Measurements from ENCODE around the gene GPR42.
"Not testable (repeated sequence)": the region's sequence is repeated elsewhere in the genome, so short reads cannot be mapped to it uniquely, and the experiment has no call there.

GPR42 gene

DNA sequence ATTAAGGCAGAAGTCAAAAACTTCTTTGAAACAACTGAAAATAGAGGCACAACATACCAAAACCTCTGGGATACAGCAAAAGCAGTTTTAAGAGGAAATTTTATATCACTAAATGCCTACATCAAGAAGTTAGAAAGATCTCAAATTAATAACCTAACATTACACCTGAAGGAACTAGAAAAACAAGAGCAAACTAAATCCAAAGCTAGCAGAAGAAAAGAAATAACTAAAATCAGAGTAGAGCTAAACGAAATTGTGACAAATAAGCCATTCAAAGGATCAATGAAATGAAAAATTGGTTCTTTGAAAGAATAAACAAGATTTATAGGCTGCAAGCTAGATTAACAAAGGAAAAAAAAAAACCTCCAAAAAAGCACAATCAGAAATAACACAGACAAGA, 2.5 kb upstream of the GPR42 start:
- no peak overlapping the region for H3K27ac Mint-ChIP-seq
- peaks cover 4% of the 10 kb centered on the region for H3K4me1 Mint-ChIP-seq (ENCODE audit: low read depth)
- DNase-seq = no peak
- H3K27me3 Mint-ChIP-seq = peaks cover 18% of the 10 kb centered on the region
- no peak overlapping the region for H3K4me3 Mint-ChIP-seq
- H3K9me3 Mint-ChIP-seq = no peaks in the 10 kb centered on the region
- H3K36me3 Mint-ChIP-seq (ENCODE audit: low read depth) = no peaks in the 10 kb centered on the region

DNA sequence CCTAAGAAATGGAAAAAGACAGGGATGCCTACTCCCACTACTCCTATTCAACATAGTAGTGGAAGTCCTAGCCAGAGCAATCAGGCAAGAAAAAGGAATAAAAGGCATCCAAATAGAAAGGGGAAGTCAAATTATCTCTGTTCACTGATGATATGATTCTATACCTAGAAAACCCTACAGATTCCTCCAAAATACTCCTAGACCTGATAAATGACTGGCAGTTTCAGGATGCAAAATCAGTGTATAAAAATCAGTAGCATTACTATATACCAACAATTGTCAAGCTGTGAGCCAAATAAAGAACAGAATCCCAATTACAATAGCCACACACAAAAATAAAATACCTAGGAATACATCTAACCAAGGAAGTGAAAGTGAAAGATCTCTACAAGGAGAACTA, 1.3 kb upstream of the GPR42 start:
- no peaks in the 10 kb centered on the region for H3K36me3 Mint-ChIP-seq (ENCODE audit: low read depth)

DNA sequence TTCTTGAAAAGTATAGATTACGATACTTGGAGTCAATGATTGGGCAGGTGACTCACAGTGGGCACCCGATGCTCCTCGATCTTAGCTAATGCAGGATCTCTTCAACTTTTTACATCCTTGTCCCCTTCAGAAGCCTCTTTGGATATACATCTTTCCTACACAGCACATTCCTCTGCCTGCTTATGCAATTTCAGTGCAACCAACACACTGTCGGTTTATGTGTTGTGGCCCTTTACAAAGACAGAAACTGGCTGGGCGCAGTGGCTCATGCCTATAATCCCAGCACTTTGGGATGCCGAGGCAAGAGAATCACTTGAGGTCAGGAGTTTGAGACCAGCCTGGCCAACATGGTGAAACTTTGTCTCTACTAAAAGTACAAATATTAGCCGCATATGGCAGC, 2.6 kb downstream of the GPR42 start:
- H3K9me3 Mint-ChIP-seq = no peaks in the 10 kb centered on the region
- H3K27me3 Mint-ChIP-seq = peaks cover 12% of the 10 kb centered on the region
- H3K4me1 Mint-ChIP-seq (ENCODE audit: low read depth) = peaks cover 24% of the 10 kb centered on the region
- no peak overlapping the region for H3K27ac Mint-ChIP-seq
- DNase-seq = no peak
- no peak overlapping the region for H3K4me3 Mint-ChIP-seq
- no peaks in the 10 kb centered on the region for H3K36me3 Mint-ChIP-seq (ENCODE audit: low read depth)

More for the DNA sequence above, 1.3 kb upstream of the GPR42 start:
- Mint-ChIP-seq H3K27ac (no peak overlapping the region), H3K9me3 (no peaks in the 10 kb centered on the region), H3K27me3 (peaks cover 17% of the 10 kb centered on the region), H3K4me1 (ENCODE audit: low read depth) (peaks cover 9% of the 10 kb centered on the region), H3K4me3 (no peak overlapping the region)
- DNase-seq = no peak

DNA sequence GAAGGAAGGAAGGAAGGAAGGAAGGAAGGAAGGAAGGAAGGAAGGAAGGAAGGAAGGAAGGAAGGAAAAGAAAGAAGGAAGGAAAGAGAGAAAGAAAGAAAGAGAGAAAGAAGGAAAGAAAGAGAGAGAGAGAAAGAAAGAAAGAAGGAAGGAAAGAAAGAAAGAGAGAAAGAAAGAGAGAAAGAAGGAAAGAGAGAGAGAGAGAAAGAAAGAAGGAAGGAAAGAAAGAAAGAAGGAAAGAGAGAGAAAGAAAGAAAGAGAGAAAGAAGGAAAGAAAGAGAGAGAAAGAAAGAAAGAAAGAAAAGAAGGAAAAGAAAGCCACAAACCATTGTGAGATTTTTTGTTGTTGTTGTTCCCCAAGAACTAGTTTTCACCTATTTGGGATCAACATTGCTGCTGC, 3.2 kb downstream of the GPR42 start:
- Mint-ChIP-seq H3K27me3 (peaks cover 12% of the 10 kb centered on the region), H3K4me1 (ENCODE audit: low read depth) (peaks cover 24% of the 10 kb centered on the region)
- not testable (repeated sequence) for DNase-seq; H3K27ac Mint-ChIP-seq; H3K9me3 Mint-ChIP-seq; H3K36me3 Mint-ChIP-seq (ENCODE audit: low read depth); H3K4me3 Mint-ChIP-seq

DNA sequence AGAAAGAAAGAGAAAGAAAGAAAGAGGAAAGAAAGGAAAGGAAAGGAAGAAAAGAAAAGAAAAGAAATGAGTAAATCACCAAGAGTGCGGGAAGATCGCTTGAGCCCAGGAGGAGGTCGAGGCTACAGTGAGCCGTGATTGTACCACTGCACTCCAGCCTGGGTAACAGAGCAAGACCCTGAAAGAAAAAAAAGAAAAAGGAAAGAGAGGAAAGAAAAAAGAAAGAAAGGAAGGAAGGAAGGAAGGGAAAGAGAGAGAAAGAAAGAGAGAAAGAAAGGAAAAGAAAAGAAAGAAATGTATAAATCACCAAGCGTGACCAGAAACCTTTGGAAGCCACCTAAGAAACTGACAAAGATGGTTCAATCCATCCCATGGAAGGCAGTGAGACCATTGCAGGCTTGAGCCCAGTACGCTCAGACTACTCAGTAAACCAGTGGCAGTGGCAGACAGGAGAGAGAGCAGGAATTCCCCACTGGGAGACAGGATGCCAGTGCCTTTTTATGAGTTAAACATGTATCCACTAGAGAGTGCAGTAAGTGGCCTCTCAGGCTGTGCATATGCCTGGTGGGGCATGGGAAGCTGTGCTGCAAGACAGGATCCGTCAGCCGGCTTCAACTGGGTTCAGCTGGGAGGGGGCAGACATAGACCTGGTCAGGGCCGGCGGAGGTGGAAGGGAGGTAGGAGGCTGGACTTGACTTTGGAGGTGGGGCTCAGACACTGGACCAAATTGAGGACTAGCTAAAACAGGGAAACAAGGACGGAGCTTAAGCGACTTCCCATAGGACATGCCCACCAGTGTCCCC, 4.8 kb downstream of the GPR42 start:
- DNase-seq = no peak
- Mint-ChIP-seq H3K4me3 (no peak overlapping the region), H3K9me3 (no peaks in the 10 kb centered on the region), H3K36me3 (ENCODE audit: low read depth) (no peaks in the 10 kb centered on the region), H3K4me1 (ENCODE audit: low read depth) (peaks cover 24% of the 10 kb centered on the region), H3K27me3 (peaks cover 13% of the 10 kb centered on the region), H3K27ac (no peak overlapping the region)

DNA sequence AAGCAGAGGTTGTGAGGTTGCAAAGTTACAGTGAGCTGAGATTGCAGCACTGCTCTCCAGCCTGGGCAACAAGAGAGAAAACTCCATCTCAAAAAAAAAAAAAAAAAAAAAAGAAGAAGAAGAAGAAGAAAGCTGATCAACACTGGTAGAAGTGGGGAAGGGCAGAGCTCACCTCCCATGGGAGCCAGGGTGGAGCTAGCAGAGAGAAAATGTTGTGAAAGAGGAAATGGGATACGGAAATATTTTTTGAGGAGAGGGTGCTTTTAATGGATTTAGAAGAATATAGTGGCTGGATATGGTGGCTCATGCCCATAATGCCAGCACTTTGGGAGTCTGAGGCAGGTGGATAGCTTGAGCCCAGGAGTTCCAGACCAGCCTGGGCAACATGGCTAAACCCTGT, 6.8 kb downstream of the GPR42 start:
- H3K27me3 Mint-ChIP-seq = peaks cover 17% of the 10 kb centered on the region
- no peak for DNase-seq
- no peak overlapping the region for H3K27ac Mint-ChIP-seq
- H3K4me1 Mint-ChIP-seq (ENCODE audit: low read depth) = peaks cover 24% of the 10 kb centered on the region
- no peaks in the 10 kb centered on the region for H3K36me3 Mint-ChIP-seq (ENCODE audit: low read depth)
- H3K9me3 Mint-ChIP-seq = no peaks in the 10 kb centered on the region
- H3K4me3 Mint-ChIP-seq = no peak overlapping the region

DNA sequence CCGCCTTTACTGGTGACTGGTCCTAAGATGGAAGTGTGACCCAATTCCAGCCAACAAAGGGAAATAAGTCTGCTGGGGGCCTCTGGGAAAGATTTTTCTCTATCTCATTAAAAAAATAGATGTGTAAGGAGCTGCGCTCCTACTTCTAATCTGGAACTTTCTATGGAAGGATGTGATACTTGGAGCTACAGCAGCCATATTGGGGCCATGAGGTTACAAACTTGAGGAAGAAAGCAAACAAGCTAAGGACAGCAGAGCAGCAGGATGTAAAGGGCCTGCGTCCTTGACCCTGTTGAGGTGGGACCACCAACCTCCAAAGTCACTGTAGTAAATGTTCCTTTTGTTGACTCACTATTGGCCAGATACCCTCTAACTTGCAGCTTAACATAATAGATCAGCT, 7.5 kb downstream of the GPR42 start:
- no peaks in the 10 kb centered on the region for H3K36me3 Mint-ChIP-seq (ENCODE audit: low read depth)
- no peak for DNase-seq
- no peaks in the 10 kb centered on the region for H3K9me3 Mint-ChIP-seq
- peaks cover 22% of the 10 kb centered on the region for H3K27me3 Mint-ChIP-seq
- H3K4me1 Mint-ChIP-seq (ENCODE audit: low read depth) = peaks cover 24% of the 10 kb centered on the region
- no peak overlapping the region for H3K27ac Mint-ChIP-seq
- no peak overlapping the region for H3K4me3 Mint-ChIP-seq

DNA sequence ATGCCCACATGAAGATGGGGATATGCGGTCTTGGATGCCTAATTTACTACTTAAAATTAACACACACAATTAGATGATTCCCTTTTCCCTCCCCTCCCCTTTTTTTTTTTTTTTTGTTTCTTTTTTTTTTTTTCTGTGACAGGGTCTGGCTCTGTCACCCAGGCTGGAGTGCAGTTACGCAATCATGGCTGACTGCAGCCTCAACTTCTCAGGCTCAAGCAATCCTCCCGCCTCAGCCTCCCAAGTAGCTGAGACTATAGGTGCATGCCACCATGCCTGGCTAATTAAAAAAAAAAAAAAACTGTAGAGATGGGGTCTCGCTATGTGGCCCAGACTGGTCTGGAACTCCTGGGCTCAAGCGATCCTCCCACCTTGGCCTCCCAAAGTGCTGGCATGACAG, 8.7 kb downstream of the GPR42 start:
- peaks cover 19% of the 10 kb centered on the region for H3K4me1 Mint-ChIP-seq (ENCODE audit: low read depth)
- not testable (repeated sequence) for H3K9me3 Mint-ChIP-seq; H3K36me3 Mint-ChIP-seq (ENCODE audit: low read depth); DNase-seq; H3K4me3 Mint-ChIP-seq; H3K27ac Mint-ChIP-seq
- peaks cover 27% of the 10 kb centered on the region for H3K27me3 Mint-ChIP-seq

DNA sequence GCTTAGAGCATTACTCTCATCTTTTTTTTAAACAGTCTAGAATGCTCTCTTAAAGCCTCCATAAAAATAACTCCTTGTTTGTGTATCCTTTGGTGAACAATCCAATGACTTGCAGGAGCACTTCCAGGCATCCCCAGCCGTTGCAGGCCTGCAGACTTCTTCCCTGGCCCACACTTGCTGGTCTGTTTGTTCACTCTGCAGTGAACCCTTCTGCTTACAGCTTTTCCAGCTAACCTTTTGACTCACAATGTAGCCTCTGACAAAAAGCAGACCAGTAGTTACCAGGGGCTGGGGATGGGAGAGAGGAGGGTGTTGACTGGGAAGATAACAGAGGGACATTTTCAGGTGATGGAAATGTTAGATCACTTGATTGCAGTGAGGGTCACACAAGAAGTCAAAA, 9.1 kb downstream of the GPR42 start:
- Mint-ChIP-seq H3K4me1 (ENCODE audit: low read depth) (peaks cover 15% of the 10 kb centered on the region), H3K27me3 (peaks cover 30% of the 10 kb centered on the region), H3K27ac (no peak overlapping the region), H3K36me3 (ENCODE audit: low read depth) (no peaks in the 10 kb centered on the region), H3K4me3 (no peak overlapping the region), H3K9me3 (peaks cover 2% of the 10 kb centered on the region)
- DNase-seq = no peak

DNA sequence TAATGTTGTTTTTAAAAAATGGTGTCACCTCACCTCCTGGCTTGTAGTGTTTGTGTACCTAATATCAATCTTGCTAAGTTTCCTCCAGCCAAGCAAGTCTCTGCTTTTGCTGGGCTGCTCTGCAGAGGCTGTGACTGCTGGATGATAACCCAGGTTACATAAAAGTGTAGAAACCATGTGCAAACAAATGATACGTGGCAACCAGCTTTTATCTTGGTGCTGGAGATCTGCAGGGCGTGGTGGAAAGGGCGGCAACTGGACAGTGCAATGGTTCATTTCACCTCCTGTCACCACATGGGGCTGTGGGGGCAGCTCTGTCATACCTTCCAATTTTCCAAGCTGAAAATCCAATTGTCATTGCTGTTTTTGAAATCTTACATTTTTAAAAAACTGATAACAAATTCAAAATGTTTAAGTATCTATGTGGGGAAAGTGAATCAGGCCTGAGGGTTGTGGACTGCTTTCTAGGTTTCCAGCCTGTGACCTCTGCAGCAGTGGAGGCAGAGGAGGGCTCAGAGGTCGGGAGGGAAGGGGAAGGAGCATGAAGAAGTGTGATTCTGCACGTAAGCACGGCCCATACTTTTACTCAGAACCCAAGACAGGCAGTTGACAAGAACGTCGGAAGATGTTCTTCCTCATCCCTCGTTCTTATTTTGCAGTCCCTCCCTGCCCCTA, 9.7 kb downstream of the GPR42 start:
- Mint-ChIP-seq H3K4me3 (no peak overlapping the region), H3K27ac (no peak overlapping the region), H3K9me3 (peaks cover 2% of the 10 kb centered on the region), H3K36me3 (ENCODE audit: low read depth) (no peaks in the 10 kb centered on the region), H3K4me1 (ENCODE audit: low read depth) (peaks cover 9% of the 10 kb centered on the region), H3K27me3 (peaks cover 30% of the 10 kb centered on the region)
- DNase-seq = no peak

DNA sequence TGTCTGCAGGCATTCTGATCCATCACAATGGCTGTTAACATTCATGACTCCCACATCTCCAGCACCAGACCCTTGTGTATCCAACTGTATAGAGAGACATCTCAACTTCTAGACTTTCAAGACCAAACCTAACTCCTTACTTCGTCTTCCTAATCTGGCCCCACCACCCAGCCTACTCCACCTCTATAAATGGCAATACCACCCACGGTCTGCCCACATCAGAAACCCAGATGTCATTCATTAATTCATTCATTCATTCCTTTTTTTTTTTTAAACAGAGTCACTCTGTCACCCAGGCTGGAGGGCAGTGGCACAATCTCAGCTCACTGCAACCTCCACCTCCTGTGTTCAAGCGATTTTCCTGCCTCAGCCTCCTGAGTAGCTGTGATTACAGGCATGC, 10.4 kb downstream of the GPR42 start:
- peaks cover 30% of the 10 kb centered on the region for H3K27me3 Mint-ChIP-seq
- no peak overlapping the region for H3K4me3 Mint-ChIP-seq
- H3K27ac Mint-ChIP-seq = no peak overlapping the region
- H3K36me3 Mint-ChIP-seq (ENCODE audit: low read depth) = peaks cover under 1% of the 10 kb centered on the region
- DNase-seq = no peak
- H3K9me3 Mint-ChIP-seq = peaks cover 2% of the 10 kb centered on the region
- peaks cover 5% of the 10 kb centered on the region for H3K4me1 Mint-ChIP-seq (ENCODE audit: low read depth)

DNA sequence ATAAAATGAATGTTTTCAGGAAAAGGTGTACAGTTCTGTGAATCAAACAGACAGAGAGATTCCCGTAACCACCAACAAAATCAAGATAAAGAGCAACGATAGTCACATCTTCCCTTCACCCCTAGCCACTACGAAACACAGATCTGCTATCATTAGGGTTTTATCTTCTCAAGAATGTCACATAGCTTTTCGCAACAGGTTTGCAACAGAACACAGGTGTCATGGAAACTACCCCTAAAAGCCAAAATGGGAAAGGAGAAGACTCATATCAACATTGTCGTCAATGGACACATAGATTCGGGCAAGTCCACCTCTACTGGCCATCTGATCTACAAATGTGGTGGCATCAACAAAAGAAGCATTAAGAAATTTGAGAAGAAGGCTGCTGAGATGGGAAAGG, 11.1 kb downstream of the GPR42 start:
- peaks cover 6% of the 10 kb centered on the region for H3K9me3 Mint-ChIP-seq
- H3K4me3 Mint-ChIP-seq = no peak overlapping the region
- peaks cover 30% of the 10 kb centered on the region for H3K27me3 Mint-ChIP-seq
- H3K36me3 Mint-ChIP-seq (ENCODE audit: low read depth) = peaks cover 3% of the 10 kb centered on the region
- no peak for DNase-seq
- H3K4me1 Mint-ChIP-seq (ENCODE audit: low read depth) = peaks cover 3% of the 10 kb centered on the region
- no peak overlapping the region for H3K27ac Mint-ChIP-seq

DNA sequence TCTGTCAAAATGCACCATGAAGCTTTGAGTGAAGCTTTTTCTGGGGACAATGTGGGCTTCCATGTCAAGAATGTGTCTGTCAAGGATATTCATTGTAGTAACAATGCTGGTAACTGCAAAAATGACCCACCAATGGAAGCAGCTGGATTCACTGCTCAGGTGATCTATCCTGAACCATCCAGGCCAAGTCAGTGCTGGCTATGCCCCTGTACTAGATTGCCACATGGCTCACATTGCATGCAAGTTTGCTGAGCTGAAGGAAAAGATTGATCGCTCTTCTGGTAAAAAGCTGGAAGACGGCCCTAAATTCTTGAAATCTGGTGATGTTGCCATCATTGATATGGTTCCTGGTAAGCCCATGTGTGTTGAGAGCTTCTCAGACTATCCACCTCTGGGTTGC, 12.7 kb downstream of the GPR42 start:
- DNase-seq = no peak
- Mint-ChIP-seq H3K36me3 (ENCODE audit: low read depth) (peaks cover 3% of the 10 kb centered on the region), H3K9me3 (peaks cover 9% of the 10 kb centered on the region), H3K4me3 (no peak overlapping the region), H3K4me1 (ENCODE audit: low read depth) (no peaks in the 10 kb centered on the region), H3K27ac (no peak overlapping the region), H3K27me3 (peaks cover 24% of the 10 kb centered on the region)

DNA sequence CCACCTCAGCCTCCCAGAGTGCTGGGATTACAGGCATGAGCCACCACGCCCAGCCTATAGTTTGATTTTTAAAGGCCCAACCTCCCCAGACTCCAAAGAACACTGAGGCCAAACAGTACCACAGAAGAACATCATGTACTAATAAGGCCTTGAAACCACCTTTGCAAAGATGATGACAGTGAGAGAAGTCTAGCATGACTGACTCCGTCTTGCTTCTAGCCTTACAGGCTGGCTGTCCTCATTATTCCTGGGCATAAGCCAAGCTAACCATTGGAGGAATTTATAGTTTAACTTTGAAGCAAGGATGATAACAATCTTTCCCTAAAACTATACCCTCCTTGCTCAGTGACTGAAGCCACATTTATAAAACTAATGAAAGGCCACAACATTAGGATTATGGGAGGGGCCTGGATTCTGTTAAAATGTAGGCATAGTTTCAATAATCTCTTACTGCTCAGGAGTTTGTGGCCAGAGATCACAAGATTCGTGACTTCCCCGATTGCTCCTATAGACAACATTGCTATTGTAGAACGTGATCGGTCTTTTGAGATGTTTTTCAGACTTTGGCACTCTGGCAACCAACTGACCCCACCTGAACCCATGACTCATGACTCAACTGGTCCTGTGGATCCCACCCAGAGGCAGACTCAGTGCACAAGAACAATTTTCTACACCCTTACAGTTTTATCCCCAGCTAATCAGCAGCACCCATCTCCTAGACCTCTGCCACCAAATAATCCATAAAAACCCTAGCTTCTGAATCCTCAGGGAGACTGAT, 17.6 kb downstream of the GPR42 start:
- peaks cover 9% of the 10 kb centered on the region for H3K9me3 Mint-ChIP-seq
- H3K27ac Mint-ChIP-seq = no peak overlapping the region
- H3K36me3 Mint-ChIP-seq (ENCODE audit: low read depth) = peaks cover 3% of the 10 kb centered on the region
- no peaks in the 10 kb centered on the region for H3K4me1 Mint-ChIP-seq (ENCODE audit: low read depth)
- H3K27me3 Mint-ChIP-seq = peaks cover 7% of the 10 kb centered on the region
- no peak overlapping the region for H3K4me3 Mint-ChIP-seq
- no peak for DNase-seq
